OCI-LY7 (cell line): ENCODE measurements around the gene MEF2D.

ENCODE experiments used
- CTCF ChIP-seq: fragments of 200-600 bp; sonication (generic); conservative IDR thresholded peaks from 2 replicates; pipeline ENCODE4 v1.5.1; 2014; ENCODE audit warnings: mild to moderate bottlenecking, antibody characterized with exemption, low read length, moderate library complexity, mixed read lengths
- EZH2phosphoT487 ChIP-seq: fragments of 200-600 bp; sonication (generic); IDR thresholded peaks from 2 replicates; pipeline ENCODE4 v1.6.1; 2018; ENCODE audit warnings: low read depth, borderline replicate concordance, mild to moderate bottlenecking, mixed run types, antibody characterized with exemption, low read length, moderate library complexity, mixed read lengths

- TF ChIP-seq CTCF (no peak), EZH2phosphoT487 (no peak)
Measured at GRCh38 chr1:156458181-156458503, 42.4 kb downstream of the MEF2D start.
